ENCODE results near the gene UBAC2.
"Not testable (repeated sequence)": the region's sequence is repeated elsewhere in the genome, so short reads cannot be mapped to it uniquely, and the experiment has no call there.

The UBAC2 gene

GRCh38 chr13:99396446-99396845 is 195.8 kb downstream of the UBAC2 start:
- no peak for DNase-seq (ENCODE audit: low read depth)

GRCh38 chr13:99398071-99398470 is 197.4 kb downstream of the UBAC2 start:
- no peak for DNase-seq (ENCODE audit: low read depth)

GRCh38 chr13:99398916-99399622 is 198.4 kb downstream of the UBAC2 start:
- DNase-seq (ENCODE audit: low read depth) = no peak

- DNase-seq (ENCODE audit: low read depth) = no peak
Measured at GRCh38 chr13:99399623-99399974, 198.9 kb downstream of the UBAC2 start.

- DNase-seq (ENCODE audit: low read depth) = no peak
Measured at GRCh38 chr13:99403458-99403971, 202.9 kb downstream of the UBAC2 start.

- no peak for DNase-seq (ENCODE audit: low read depth)
Measured at GRCh38 chr13:99404005-99404755, 203.5 kb downstream of the UBAC2 start.

- no peak for DNase-seq (ENCODE audit: low read depth)
Measured at GRCh38 chr13:99405966-99406365, 205.3 kb downstream of the UBAC2 start.

GRCh38 chr13:99406799-99407201 is 206.1 kb downstream of the UBAC2 start:
- no peak for DNase-seq (ENCODE audit: low read depth)

- no peak for DNase-seq (ENCODE audit: low read depth)
Measured at GRCh38 chr13:99407906-99408702, 207.4 kb downstream of the UBAC2 start.

GRCh38 chr13:99408703-99409000 is 208.0 kb downstream of the UBAC2 start:
- no peak for DNase-seq (ENCODE audit: low read depth)

GRCh38 chr13:99409461-99410083 is 208.9 kb downstream of the UBAC2 start:
- not testable (repeated sequence) for DNase-seq (ENCODE audit: low read depth)

- not testable (repeated sequence) for DNase-seq (ENCODE audit: low read depth)
Measured at GRCh38 chr13:99410646-99411475, 210.2 kb downstream of the UBAC2 start.

- no peak for DNase-seq (ENCODE audit: low read depth)
Measured at GRCh38 chr13:99412856-99413255, 212.2 kb downstream of the UBAC2 start.

- DNase-seq (ENCODE audit: low read depth) = no peak
Measured at GRCh38 chr13:99414048-99414995, 213.7 kb downstream of the UBAC2 start.

- DNase-seq (ENCODE audit: low read depth) = no peak
Measured at GRCh38 chr13:99415014-99415650, 214.5 kb downstream of the UBAC2 start.

GRCh38 chr13:99415851-99416331 is 215.2 kb downstream of the UBAC2 start:
- DNase-seq (ENCODE audit: low read depth) = no peak

GRCh38 chr13:99416411-99417121 is 215.9 kb downstream of the UBAC2 start:
- no peak for DNase-seq (ENCODE audit: low read depth)

- DNase-seq (ENCODE audit: low read depth) = no peak
Measured at GRCh38 chr13:99417201-99418102, 216.8 kb downstream of the UBAC2 start.

All from stimulated activated CD8-positive, alpha-beta memory T cell treated with anti-CD3 and anti-CD28 coated beads, Interleukin-12 subunit alpha, Interleukin-12 subunit beta, amount 100 ng/mL, for 4 hours (primary cell).